HG03460 (cell line): ENCODE results near the gene JMJD1C.
"Not testable (repeated sequence)": the region's sequence is repeated elsewhere in the genome, so short reads cannot be mapped to it uniquely, and the experiment has no call there.

Experiments
- ATAC-seq: cut with Tn5 transposase; IDR thresholded peaks from one replicate; pipeline ENCODE4 v1.9.1; 2021; ENCODE audit not compliant: unreplicated experiment

Gene JMJD1C

GRCh38 chr10:63407136-63407662, 58.6 kb downstream of the JMJD1C start:
- no peak for ATAC-seq

- no peak for ATAC-seq
These were observed 69.5 kb downstream of the JMJD1C start for GRCh38 chr10:63396133-63396761.

GRCh38 chr10:63393050-63393449, 72.7 kb downstream of the JMJD1C start:
- ATAC-seq, result no peak

- no peak for ATAC-seq
These were observed 73.6 kb downstream of the JMJD1C start for GRCh38 chr10:63392224-63392623.

- no peak for ATAC-seq
These were observed 74.0 kb downstream of the JMJD1C start for GRCh38 chr10:63391812-63392211.

- no peak for ATAC-seq
These were observed 75.3 kb downstream of the JMJD1C start for GRCh38 chr10:63390521-63390920.

- ATAC-seq, result peak; percentile 85
These were observed 77.3 kb downstream of the JMJD1C start for GRCh38 chr10:63388421-63389031.

- ATAC-seq, result no peak
These were observed 80.5 kb downstream of the JMJD1C start for GRCh38 chr10:63385254-63385653.

GRCh38 chr10:63384675-63385074, 81.1 kb downstream of the JMJD1C start:
- no peak for ATAC-seq

GRCh38 chr10:63384001-63384400, 81.8 kb downstream of the JMJD1C start:
- ATAC-seq, result no peak

GRCh38 chr10:63383141-63383540, 82.6 kb downstream of the JMJD1C start:
- ATAC-seq, result no peak

- ATAC-seq, result no peak
These were observed 83.7 kb downstream of the JMJD1C start for GRCh38 chr10:63382066-63382465.

GRCh38 chr10:63377305-63377661, 88.5 kb downstream of the JMJD1C start:
- not testable (repeated sequence) for ATAC-seq

- peak; percentile 93 for ATAC-seq
These were observed 89.0 kb downstream of the JMJD1C start for GRCh38 chr10:63376560-63377304.

- no peak for ATAC-seq
These were observed 89.9 kb downstream of the JMJD1C start for GRCh38 chr10:63375859-63376258.

- ATAC-seq, result no peak
These were observed 90.3 kb downstream of the JMJD1C start for GRCh38 chr10:63375458-63375857.

GRCh38 chr10:63374991-63375390, 90.8 kb downstream of the JMJD1C start:
- ATAC-seq, result no peak

GRCh38 chr10:63373176-63373575, 92.6 kb downstream of the JMJD1C start:
- ATAC-seq, result no peak

- no peak for ATAC-seq
These were observed 96.1 kb downstream of the JMJD1C start for GRCh38 chr10:63369711-63370110.

GRCh38 chr10:63368365-63368764, 97.4 kb downstream of the JMJD1C start:
- ATAC-seq, result no peak

GRCh38 chr10:63366933-63367332, 98.8 kb downstream of the JMJD1C start:
- no peak for ATAC-seq
